K562 (cell line): Measurements from ENCODE around the gene NT5DC4. TPM values are rescaled to one million over a fixed set of nuclear protein-coding genes. Genes with fewer than 3 reads are reported as not detected.

Experiments
- E2F5 ChIP-seq: sonication (generic); formaldehyde crosslinking; IDR thresholded peaks from 2 replicates; pipeline ENCODE4 v1.8.0; 2022; ENCODE audit warnings: mild to moderate bottlenecking, missing genetic modification reagents
- FUS ChIP-seq: fragments of 200-400 bp; formaldehyde crosslinking; optimal IDR thresholded peaks from 2 replicates; pipeline ENCODE3; 2017; ENCODE audit warnings: low read depth, low read length
- GATA2 ChIP-seq: sonication (generic); formaldehyde crosslinking; IDR thresholded peaks from 2 replicates; pipeline ENCODE4 v1.4.0; 2020; ENCODE audit warnings: mild to moderate bottlenecking, missing genetic modification reagents
- PBX2 ChIP-seq, 2 experiments: IDR thresholded peaks in 1 of 2; conservative IDR thresholded peaks in 1 of 2; 2 replicates each; pipeline ENCODE4 v1.6.1; 2016; ENCODE audit warnings: low read depth in 2 of 2, mild to moderate bottlenecking in 1 of 2, missing compliant biosample characterization in 1 of 2, missing genetic modification characterization in 1 of 2, moderate library complexity in 1 of 2
- PRDM10 ChIP-seq: fragments of 450-650 bp; IDR thresholded peaks from 2 replicates; pipeline ENCODE4 v1.6.1; 2018; ENCODE audit not compliant: partially characterized antibody
- RCOR1 ChIP-seq, 2 experiments: IDR thresholded peaks; 2 replicates each; pipeline ENCODE4 v1.6.1; 2012; ENCODE audit warnings: low read depth in 2 of 2, low read length in 2 of 2, borderline replicate concordance in 1 of 2, improper control_type of control experiment in 1 of 2
- SETDB1 ChIP-seq: IDR thresholded peaks from one replicate; pipeline ENCODE4 v1.6.1; 2012; ENCODE audit warnings: low read length, control low read depth, inconsistent platforms
- SIN3B ChIP-seq: fragments of 450-650 bp; IDR thresholded peaks from 2 replicates; pipeline ENCODE4 v1.6.1; 2017; ENCODE audit warnings: low read depth, mild to moderate bottlenecking, moderate library complexity
- ZNF551 ChIP-seq: fragments of 250-450 bp; sonication (Bioruptor Pico); IDR thresholded peaks from 2 replicates; pipeline ENCODE4 v1.5.0; 2021; ENCODE audit warnings: mild to moderate bottlenecking, moderate library complexity
- ZSCAN29 ChIP-seq: fragments of 450-650 bp; IDR thresholded peaks from 2 replicates; pipeline ENCODE4 v1.6.1; 2017
- polyA plus RNA-seq, 8 experiments: library from polyadenylated mRNA; depleted of rRNA in 4 of 8; stranded (reverse) in 5 of 8; unstranded in 3 of 8; fragments of >200 nt; fragmentation: Nextera tagmentation in 2 of 8; fragmentation: Illumina TruSeq in 1 of 8; extraction: Ambion mirVana in 2 of 8; extraction: Trizol in 1 of 8; gene quantifications; 2 replicates each; pipeline versions ENCODE4 v1.2.1 to v1.2.3, GENCODE V29; 2011 to 2014; ENCODE audit warnings: inconsistent platforms in 1 of 8, missing spikeins in 1 of 8
- total RNA-seq, 7 experiments: library from RNA; depleted of rRNA in 6 of 7; stranded (reverse); fragments of >200 nt in 6 of 7; fragmentation: Illumina TruSeq in 2 of 7; extraction: Trizol in 2 of 7; gene quantifications; 2 replicates each; pipeline versions ENCODE4 v1.2.1 to v1.2.3, GENCODE V29; 2011 to 2021; ENCODE audit warnings: low replicate concordance in 1 of 7
- TF ChIP-seq, protein P1 (sequence below), 2 experiments: fragments of 450-650 bp; IDR thresholded peaks; 2 replicates each; pipeline ENCODE4 v1.6.1; 2018; ENCODE audit warnings: mild to moderate bottlenecking in 2 of 2, low read depth in 1 of 2; ENCODE audit not compliant: partially characterized antibody in 2 of 2
- TF ChIP-seq, protein P2 (sequence below): fragments of 250-450 bp; sonication (Bioruptor Pico); IDR thresholded peaks from 2 replicates; pipeline ENCODE4 v1.4.0; 2020

The NT5DC4 gene
- total and polyA plus RNA-seq, 9 of the 15 experiments (the other 6 are each of a cell fraction or from before 2014, with no cell fraction given) = 0.44 to 6.9 (median 2.5) TPM

- peak; percentile 59 for TF ChIP-seq PRDM10
- no peak for TF ChIP-seq ZNF551 (CRISPR knock-in tag)
- TF ChIP-seq, protein P1, sequence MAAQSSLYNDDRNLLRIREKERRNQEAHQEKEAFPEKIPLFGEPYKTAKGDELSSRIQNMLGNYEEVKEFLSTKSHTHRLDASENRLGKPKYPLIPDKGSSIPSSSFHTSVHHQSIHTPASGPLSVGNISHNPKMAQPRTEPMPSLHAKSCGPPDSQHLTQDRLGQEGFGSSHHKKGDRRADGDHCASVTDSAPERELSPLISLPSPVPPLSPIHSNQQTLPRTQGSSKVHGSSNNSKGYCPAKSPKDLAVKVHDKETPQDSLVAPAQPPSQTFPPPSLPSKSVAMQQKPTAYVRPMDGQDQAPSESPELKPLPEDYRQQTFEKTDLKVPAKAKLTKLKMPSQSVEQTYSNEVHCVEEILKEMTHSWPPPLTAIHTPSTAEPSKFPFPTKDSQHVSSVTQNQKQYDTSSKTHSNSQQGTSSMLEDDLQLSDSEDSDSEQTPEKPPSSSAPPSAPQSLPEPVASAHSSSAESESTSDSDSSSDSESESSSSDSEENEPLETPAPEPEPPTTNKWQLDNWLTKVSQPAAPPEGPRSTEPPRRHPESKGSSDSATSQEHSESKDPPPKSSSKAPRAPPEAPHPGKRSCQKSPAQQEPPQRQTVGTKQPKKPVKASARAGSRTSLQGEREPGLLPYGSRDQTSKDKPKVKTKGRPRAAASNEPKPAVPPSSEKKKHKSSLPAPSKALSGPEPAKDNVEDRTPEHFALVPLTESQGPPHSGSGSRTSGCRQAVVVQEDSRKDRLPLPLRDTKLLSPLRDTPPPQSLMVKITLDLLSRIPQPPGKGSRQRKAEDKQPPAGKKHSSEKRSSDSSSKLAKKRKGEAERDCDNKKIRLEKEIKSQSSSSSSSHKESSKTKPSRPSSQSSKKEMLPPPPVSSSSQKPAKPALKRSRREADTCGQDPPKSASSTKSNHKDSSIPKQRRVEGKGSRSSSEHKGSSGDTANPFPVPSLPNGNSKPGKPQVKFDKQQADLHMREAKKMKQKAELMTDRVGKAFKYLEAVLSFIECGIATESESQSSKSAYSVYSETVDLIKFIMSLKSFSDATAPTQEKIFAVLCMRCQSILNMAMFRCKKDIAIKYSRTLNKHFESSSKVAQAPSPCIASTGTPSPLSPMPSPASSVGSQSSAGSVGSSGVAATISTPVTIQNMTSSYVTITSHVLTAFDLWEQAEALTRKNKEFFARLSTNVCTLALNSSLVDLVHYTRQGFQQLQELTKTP (IDR thresholded peaks at IDR 0.05; ENCODE audit: low read depth in 1 of 2, partially characterized antibody in 2 of 2) = peak in 1 of 2 experiments; percentile 23
- no peak for TF ChIP-seq SIN3B
- TF ChIP-seq FUS = no peak
- TF ChIP-seq PBX2 (CRISPR knock-in tag; IDR thresholded peaks at IDR 0.05; ENCODE audit: low read depth) = no peak
- no peak for TF ChIP-seq PBX2 (tag; conservative IDR thresholded peaks at IDR 0.05; ENCODE audit: low read depth)
- TF ChIP-seq GATA2 (CRISPR knock-in tag) = no peak
- TF ChIP-seq, protein P2, sequence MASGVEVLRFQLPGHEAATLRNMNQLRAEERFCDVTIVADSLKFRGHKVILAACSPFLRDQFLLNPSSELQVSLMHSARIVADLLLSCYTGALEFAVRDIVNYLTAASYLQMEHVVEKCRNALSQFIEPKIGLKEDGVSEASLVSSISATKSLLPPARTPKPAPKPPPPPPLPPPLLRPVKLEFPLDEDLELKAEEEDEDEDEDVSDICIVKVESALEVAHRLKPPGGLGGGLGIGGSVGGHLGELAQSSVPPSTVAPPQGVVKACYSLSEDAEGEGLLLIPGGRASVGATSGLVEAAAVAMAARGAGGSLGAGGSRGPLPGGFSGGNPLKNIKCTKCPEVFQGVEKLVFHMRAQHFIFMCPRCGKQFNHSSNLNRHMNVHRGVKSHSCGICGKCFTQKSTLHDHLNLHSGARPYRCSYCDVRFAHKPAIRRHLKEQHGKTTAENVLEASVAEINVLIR (CRISPR knock-in tag) = no peak
- no peak for TF ChIP-seq E2F5 (CRISPR knock-in tag)
- 0 out of 4 replicates have a peak, but pooled peaks of 1 of the 2 experiments have one; percentile 21 for TF ChIP-seq RCOR1 (IDR thresholded peaks at IDR 0.05; ENCODE audit: borderline replicate concordance in 1 of 2, low read depth in 2 of 2, low read length in 2 of 2)
- no peak for TF ChIP-seq SETDB1
- peak; percentile 80 for TF ChIP-seq ZSCAN29
Measured at GRCh38 chr2:112690853-112691401, 29.9 kb upstream of the NT5DC4 start (continued).
